Lower lobe of right lung (tissue), 2 donors: ENCODE data around the gene ACOT9. TPM values are rescaled to one million over a fixed set of nuclear protein-coding genes. Genes with fewer than 3 reads are reported as not detected.
A peak's percentile ranks its signal among the peaks of the same experiment; 100 is the strongest.

ENCODE experiments used
- ATAC-seq, 2 donors: fragments of 200-7000 bp; cut with Tn5 transposase; one replicate each; pipeline ENCODE4 v1.9.1; 2020 to 2022; ENCODE audit warnings: mild to moderate bottlenecking in 2 of 2, moderate library complexity in 2 of 2
- DNase-seq: peaks from one replicate; pipeline ENCODE4 v3.0.0-alpha.2; 2020
- H3K27ac ChIP-seq: fragments of 200-600 bp; one replicate; pipeline ENCODE4 v1.8.0; 2022
- H3K27me3 ChIP-seq: fragments of 200-600 bp; one replicate; pipeline ENCODE4 v1.8.0; 2022; ENCODE audit warnings: low read depth
- H3K36me3 ChIP-seq: fragments of 200-600 bp; one replicate; pipeline ENCODE4 v1.8.0; 2022; ENCODE audit warnings: mild to moderate bottlenecking
- H3K4me1 ChIP-seq: fragments of 200-600 bp; one replicate; pipeline ENCODE4 v1.8.0; 2022
- H3K4me3 ChIP-seq: fragments of 200-600 bp; one replicate; pipeline ENCODE4 v1.8.0; 2022; ENCODE audit warnings: mild to moderate bottlenecking
- H3K9me3 ChIP-seq: fragments of 200-600 bp; one replicate; pipeline ENCODE4 v1.8.0; 2022
- intact Hi-C: fragments of 100-400 bp; cut with DNase I; formaldehyde crosslinking; loops from one replicate; pipeline ENCODE4 v1.11.0; 2022
- total RNA-seq: library from RNA; stranded (reverse); fragmentation: NEBNext Ultra II Directional; extraction: Animal tissue kit (Norgen Biotek cat#: 25700); gene quantifications from one replicate; pipeline ENCODE4 v1.2.1, GENCODE V29; 2021
- TF ChIP-seq, protein P1 (sequence below): fragments of 200-600 bp; IDR thresholded peaks from one replicate; pipeline ENCODE4 v1.8.0; 2022; ENCODE audit warnings: antibody characterized with exemption, mild to moderate bottlenecking
- donor health status: DM: no; HTN: yes; CAD: no; lungs with severe emphysema.

Gene ACOT9
- total RNA-seq, 1 donor from 2014 or later, result 45.9 TPM

DNA sequence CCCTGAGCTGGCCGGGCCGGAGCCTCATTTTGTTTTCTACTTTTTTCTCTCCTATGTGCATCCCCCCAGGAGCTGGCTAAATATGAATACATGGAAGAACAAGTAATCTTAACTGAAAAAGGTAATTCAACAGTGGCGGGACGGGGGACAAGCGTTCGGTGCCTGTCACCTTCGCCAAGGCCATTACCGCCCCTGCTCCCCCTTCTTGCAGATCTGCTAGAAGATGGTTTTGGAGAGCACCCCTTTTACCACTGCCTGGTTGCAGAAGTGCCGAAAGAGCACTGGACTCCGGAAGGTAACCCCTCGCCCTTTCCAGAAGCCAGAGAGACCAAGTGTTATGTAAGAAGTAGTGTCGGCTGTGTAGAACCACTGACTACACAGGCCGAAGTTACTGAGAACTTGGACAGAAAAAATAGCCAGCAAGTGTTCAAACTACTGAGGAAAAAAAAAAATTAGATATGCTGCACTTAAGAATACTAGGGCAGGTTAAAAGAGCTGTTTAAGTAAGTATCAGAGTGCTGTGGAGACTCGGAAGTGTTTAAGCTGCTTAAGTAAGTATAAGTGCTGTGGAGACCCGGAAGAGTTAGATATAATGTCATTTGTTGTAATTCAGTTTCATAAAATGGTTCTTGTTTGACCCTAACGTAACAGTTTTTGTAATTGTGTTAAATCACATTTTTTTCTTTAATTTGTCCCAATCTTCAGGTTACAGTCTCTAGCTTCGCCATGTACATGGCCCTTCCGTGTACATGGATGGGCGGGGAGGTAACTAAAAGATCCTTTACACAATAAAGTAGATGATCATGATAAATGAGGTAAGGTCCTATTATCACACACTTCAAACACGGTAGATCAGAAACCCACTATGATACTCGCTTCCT is 40.8 kb upstream of the ACOT9 start:
- DNase-seq (no peak), ATAC-seq (peak in 1 of 2 donors; percentile 0)
- Histone ChIP-seq H3K4me3 (peak overlapping the region; percentile 64), H3K36me3 (peaks cover 14% of the 10 kb centered on the region), H3K27me3 (no peaks in the 10 kb centered on the region), H3K27ac (peak overlapping the region; percentile 95), H3K9me3 (no peaks in the 10 kb centered on the region), H3K4me1 (peaks cover 9% of the 10 kb centered on the region)
- intact Hi-C loops, result loop anchor here (10.0 kb wide), 1 partner anchor 121 kb away; the partner anchor contains the start of genes APOO and CXorf58
- TF ChIP-seq, protein P1, sequence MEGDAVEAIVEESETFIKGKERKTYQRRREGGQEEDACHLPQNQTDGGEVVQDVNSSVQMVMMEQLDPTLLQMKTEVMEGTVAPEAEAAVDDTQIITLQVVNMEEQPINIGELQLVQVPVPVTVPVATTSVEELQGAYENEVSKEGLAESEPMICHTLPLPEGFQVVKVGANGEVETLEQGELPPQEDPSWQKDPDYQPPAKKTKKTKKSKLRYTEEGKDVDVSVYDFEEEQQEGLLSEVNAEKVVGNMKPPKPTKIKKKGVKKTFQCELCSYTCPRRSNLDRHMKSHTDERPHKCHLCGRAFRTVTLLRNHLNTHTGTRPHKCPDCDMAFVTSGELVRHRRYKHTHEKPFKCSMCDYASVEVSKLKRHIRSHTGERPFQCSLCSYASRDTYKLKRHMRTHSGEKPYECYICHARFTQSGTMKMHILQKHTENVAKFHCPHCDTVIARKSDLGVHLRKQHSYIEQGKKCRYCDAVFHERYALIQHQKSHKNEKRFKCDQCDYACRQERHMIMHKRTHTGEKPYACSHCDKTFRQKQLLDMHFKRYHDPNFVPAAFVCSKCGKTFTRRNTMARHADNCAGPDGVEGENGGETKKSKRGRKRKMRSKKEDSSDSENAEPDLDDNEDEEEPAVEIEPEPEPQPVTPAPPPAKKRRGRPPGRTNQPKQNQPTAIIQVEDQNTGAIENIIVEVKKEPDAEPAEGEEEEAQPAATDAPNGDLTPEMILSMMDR, result no peak

DNA sequence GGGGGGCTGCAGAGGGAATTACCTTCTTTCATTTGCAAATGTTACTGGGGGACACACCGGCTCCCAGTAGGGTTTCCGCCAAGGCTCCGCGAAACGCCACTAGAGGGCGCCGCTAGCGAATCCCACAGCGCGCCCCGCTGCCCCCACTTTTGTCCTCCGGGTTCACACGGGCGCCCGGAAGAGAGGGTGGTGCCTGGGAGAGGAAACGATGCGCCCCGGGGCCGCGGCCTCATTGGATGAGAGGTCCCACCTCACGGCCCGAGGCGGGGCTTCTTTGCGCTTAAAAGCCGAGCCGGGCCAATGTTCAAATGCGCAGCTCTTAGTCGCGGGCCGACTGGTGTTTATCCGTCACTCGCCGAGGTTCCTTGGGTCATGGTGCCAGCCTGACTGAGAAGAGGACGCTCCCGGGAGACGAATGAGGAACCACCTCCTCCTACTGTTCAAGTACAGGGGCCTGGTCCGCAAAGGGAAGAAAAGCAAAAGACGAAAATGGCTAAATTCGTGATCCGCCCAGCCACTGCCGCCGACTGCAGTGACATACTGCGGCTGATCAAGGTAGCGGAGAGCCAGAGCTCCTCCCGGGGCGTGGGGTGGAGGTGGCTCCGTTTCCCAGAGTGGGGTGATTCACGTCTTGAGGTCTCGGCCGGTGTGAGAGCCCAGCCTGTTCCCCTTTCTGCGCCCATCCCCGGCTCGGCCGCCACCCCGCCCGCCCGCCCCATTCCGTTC is 40.0 kb upstream of the ACOT9 start, which contains the start of gene SAT1:
Gene SAT1 (plus strand): TSS at position 311 of the 726 bp plus-strand sequence. CDS start 179 bp downstream, at position 490.
- Histone ChIP-seq H3K27me3 (no peaks in the 10 kb centered on the region), H3K36me3 (peaks cover 14% of the 10 kb centered on the region), H3K4me1 (peaks cover 9% of the 10 kb centered on the region), H3K4me3 (peak within 1 kb of the TSS; percentile 64), H3K9me3 (no peaks in the 10 kb centered on the region), H3K27ac (peak within 1 kb of the TSS; percentile 95)
- DNase-seq (peak; percentile 97), ATAC-seq (peak; percentile 88 to 96)
- TF ChIP-seq, protein P1, result peak; percentile 79
- intact Hi-C loops, result loop anchor here (10.0 kb wide), 1 partner anchor 122 kb away; the partner anchor contains the start of genes APOO and CXorf58

DNA sequence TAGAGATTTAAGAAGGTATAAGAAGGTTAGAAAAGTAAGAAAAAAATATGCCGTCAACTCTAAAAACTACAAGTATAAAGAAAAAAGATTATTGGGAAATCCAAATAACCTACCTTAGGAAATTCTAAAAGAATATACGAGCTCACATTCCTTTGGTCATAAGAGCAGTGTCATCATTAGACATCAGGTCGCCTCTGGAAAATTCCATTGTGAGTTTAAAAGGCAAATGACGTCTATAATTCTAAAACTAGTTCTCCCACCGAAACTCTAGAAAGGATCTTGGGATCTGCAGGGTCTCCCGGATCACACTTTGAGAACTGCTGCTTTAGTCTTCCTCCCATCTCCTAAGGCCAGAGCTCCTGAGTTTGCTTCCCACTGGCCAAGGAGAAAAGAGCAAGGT is 39.4 kb upstream of the ACOT9 start:
- intact Hi-C loops, result loop anchor here (10.0 kb wide), 1 partner anchor 122 kb away; the partner anchor contains the start of genes APOO and CXorf58
- Histone ChIP-seq H3K9me3 (no peaks in the 10 kb centered on the region), H3K27ac (peak overlapping the region; percentile 95), H3K4me3 (peak overlapping the region; percentile 25), H3K27me3 (no peaks in the 10 kb centered on the region), H3K36me3 (peaks cover 14% of the 10 kb centered on the region), H3K4me1 (peaks cover 9% of the 10 kb centered on the region)
- DNase-seq (no peak), ATAC-seq (no peak)
- TF ChIP-seq, protein P1, result no peak

DNA sequence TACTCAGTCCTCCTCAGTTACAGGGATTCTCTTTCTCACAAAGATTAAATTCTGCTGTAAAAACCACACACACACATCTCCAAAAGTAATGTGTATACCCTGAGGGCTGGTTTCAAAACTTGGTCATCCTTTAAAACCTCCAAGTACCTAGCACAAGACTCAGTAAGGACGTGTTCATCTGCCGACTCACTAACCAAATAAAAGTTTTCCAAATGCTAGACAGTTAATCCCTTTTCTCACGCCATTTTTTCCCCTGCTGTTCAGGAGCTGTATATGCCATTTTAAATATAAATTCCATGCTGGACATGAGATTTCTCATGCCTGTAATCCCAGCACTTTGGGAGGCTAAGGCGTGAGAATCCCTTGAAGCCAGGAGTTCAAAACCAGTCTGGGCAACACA is 35.9 kb upstream of the ACOT9 start:
- Histone ChIP-seq H3K27me3 (no peaks in the 10 kb centered on the region), H3K36me3 (no peaks in the 10 kb centered on the region), H3K27ac (no peak overlapping the region), H3K9me3 (no peaks in the 10 kb centered on the region), H3K4me3 (no peak overlapping the region), H3K4me1 (peaks cover 9% of the 10 kb centered on the region)
- DNase-seq (no peak), ATAC-seq (no peak)
- TF ChIP-seq, protein P1, result no peak
- intact Hi-C loops, result no loop called here

DNA sequence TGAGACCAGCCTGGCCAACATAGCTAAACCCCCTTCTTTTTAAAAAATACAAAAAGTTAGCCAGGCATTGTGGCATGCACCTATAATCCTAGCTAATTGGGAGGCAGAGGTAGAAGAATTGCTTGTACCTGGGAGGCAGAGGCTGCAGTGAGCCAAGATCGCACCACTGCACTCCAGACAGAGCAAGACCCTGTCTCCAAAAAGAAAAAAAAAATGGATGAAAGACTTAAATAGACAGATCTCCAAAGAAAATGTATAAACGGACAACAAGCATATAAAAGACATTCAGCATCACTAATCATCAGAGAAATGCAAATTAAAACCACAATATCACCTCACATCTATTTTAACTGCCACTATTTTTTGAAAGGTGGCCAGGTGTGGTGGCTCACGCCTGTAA is 33.3 kb upstream of the ACOT9 start:
- no peak for ATAC-seq
- no peak for DNase-seq
- H3K4me1 ChIP-seq, result no peaks in the 10 kb centered on the region
- intact Hi-C loops, result no loop called here
- H3K27me3 ChIP-seq, result no peaks in the 10 kb centered on the region
- TF ChIP-seq, protein P1, result no peak
- H3K27ac ChIP-seq, result no peak overlapping the region
- no peaks in the 10 kb centered on the region for H3K36me3 ChIP-seq
- H3K9me3 ChIP-seq, result no peaks in the 10 kb centered on the region
- H3K4me3 ChIP-seq, result no peak overlapping the region
